NB4 (cell line): ENCODE measurements around the gene WFDC10A.

Experiments
- POLR2A ChIP-seq: IDR thresholded peaks from 2 replicates; pipeline ENCODE4 v1.6.1; 2011; ENCODE audit warnings: mild to moderate bottlenecking; ENCODE audit not compliant: insufficient read length; ENCODE audit errors: extremely low read depth
- TF ChIP-seq, protein P1 (sequence below): IDR thresholded peaks from one replicate; pipeline ENCODE4 v1.5.1; 2012; ENCODE audit warnings: low read depth, low read length

DNA sequence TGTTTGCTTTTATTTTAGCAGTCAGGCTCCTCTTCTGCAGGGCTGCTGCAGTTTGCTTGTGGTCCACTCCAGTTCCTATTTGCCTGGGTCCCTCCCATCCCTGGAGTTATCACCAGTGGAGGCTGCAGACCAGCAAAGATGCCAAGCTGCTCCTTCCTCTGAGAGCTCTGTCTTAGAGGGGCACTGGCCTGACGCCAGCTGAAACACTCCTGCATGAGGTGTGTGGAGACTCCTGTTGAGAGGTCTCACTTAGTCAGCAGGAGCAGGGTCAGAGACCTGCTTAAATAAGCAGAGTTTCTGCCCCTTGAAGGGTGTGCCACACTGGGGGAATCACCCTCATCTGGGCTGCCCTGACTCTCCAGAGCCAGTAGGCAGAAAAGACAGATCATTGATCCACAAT, 34.3 kb upstream of the WFDC10A start:
- TF ChIP-seq POLR2A, result no peak
- TF ChIP-seq, protein P1, sequence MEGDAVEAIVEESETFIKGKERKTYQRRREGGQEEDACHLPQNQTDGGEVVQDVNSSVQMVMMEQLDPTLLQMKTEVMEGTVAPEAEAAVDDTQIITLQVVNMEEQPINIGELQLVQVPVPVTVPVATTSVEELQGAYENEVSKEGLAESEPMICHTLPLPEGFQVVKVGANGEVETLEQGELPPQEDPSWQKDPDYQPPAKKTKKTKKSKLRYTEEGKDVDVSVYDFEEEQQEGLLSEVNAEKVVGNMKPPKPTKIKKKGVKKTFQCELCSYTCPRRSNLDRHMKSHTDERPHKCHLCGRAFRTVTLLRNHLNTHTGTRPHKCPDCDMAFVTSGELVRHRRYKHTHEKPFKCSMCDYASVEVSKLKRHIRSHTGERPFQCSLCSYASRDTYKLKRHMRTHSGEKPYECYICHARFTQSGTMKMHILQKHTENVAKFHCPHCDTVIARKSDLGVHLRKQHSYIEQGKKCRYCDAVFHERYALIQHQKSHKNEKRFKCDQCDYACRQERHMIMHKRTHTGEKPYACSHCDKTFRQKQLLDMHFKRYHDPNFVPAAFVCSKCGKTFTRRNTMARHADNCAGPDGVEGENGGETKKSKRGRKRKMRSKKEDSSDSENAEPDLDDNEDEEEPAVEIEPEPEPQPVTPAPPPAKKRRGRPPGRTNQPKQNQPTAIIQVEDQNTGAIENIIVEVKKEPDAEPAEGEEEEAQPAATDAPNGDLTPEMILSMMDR, result no peak
